Measurements from ENCODE around the gene AMOTL2.

AMOTL2 gene

DNA sequence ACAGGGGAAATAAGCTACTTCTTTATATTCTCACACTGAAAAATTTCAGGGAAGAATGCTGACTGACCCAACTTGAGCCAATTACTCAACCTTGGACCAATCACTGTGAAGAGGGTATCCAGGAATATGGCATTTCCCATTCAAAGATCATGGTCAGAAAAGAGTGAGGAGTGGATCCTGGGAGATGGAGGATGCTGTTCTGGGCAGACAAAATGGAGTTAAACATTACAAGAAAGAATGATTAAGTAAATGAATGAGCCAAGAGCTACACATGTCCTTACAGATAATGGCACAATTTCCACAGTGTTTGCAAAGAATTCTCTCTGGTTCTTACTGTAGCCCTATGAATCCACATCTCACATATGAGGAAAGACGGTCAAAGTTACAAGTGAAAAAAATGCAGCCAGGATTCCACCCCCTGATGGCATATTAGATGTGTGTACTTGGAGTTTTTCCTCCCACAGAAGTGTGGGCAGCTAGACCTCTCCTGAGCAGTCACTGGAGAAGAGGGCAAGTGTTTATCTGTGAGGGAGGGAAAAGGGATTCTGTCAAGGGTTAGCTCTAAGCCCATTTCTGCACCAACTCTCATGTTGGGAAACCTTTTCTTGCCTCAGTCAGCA lies 33.8 kb downstream of the AMOTL2 start:
- no peaks in the 10 kb centered on the region for H3K9me3 Mint-ChIP-seq
- H3K27ac Mint-ChIP-seq: no peak overlapping the region
- no peak overlapping the region for H3K4me3 Mint-ChIP-seq
- no peaks in the 10 kb centered on the region for H3K27me3 Mint-ChIP-seq
- no peak for DNase-seq
- no peaks in the 10 kb centered on the region for H3K4me1 Mint-ChIP-seq
- no peak for ATAC-seq

DNA sequence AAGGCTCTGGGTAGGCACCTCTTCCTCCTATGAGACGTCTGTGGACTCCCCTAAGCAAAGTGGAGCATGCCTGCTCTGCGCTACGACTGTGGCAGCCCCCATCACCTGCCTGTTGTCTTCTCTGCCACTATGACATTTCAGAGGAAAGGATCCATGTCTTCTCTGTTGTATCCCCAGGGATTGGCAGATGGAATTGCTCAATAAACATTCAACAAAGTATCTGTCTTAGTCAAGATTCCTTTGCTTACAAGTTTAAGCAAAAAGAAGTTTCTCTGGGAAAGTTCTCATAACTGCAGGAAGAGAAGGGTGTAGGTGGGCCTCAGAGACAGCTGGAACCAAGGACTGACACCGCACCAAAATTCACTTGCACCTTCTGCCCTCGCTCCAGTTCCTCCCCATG lies 34.3 kb downstream of the AMOTL2 start:
- H3K4me3 Mint-ChIP-seq: no peak overlapping the region
- no peaks in the 10 kb centered on the region for H3K27me3 Mint-ChIP-seq
- H3K4me1 Mint-ChIP-seq: no peaks in the 10 kb centered on the region
- no peak for DNase-seq
- H3K9me3 Mint-ChIP-seq: no peaks in the 10 kb centered on the region
- H3K27ac Mint-ChIP-seq: no peak overlapping the region
- no peak for ATAC-seq

DNA sequence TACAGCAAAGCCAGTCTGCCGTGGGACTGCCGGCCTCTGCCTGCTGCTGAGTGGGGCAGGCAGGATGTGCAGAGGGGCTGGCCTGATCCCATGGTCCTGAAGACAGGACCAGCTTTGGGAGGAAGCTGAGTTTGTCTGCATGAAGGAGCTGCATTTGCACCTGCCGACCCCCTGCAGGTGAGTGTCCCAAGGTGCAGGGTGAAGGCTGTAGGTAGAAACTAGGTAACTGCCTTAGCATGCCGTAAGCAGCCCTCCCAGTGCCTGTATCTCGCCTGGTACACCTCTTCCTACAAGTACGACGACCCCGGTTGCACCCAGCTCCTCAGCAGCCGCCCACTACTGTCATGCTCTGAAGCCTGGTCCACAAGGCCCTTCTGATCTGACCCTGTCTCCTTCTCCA lies 34.9 kb downstream of the AMOTL2 start:
- no peak for ATAC-seq
- Mint-ChIP-seq H3K27me3 (no peaks in the 10 kb centered on the region), H3K27ac (no peak overlapping the region), H3K4me1 (no peaks in the 10 kb centered on the region), H3K9me3 (no peaks in the 10 kb centered on the region), H3K4me3 (no peak overlapping the region)
- DNase-seq: no peak

DNA sequence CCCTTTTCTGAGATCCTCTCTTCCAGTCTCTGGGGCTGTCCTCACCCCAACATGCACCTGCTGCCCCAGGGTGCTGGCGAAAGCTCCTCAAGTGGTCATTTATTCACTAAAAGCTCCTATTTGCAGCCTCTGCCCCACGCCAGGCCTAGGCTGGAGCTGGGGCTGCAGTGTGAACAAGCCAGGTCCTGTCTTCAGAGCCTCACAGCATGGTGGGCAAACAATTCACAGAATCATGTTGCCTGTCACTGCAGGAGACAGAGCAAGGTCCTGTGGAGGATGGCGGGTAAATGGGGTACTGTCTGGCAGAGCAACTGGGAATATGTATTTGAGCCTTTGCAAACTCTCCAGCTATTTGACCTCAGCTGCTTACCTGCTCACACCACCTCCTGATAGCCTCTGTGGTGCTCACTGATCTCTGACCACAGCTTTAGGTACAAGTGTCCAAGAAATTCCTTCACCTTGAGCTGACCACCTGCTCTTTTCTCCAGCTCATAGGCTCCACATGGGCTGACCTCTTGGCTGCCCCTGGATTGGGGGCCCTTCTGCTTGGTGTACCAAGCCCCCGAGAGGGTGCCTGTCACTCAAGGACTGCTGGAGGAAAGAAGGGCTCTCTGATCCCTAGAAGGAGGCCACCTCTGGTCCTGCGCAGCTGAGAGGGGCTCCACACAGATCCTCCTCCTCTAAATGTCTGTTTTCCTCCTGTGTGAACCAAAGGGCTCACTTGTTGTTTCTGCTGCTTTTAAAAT lies 35.6 kb downstream of the AMOTL2 start:
- ATAC-seq (peak; percentile 27), DNase-seq (no peak)
- Mint-ChIP-seq H3K4me3 (no peak overlapping the region), H3K9me3 (no peaks in the 10 kb centered on the region), H3K27ac (no peak overlapping the region), H3K4me1 (no peaks in the 10 kb centered on the region), H3K27me3 (no peaks in the 10 kb centered on the region)

DNA sequence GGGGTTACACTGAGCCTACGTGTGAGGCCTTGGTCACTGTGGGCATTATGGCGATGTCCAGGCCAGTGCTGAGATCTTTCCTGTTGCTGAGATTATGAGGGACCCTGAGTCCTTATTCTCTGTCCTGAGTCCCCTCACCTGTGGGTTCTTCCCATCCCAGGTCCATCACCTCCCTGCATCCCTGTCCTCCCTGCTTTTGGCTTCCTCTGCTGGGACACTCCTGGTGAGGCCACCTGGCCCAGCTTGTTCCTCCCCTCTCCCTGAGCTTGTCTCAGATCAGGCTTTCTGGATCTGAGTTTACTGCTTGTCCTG lies 36.1 kb downstream of the AMOTL2 start:
- ATAC-seq (peak; percentile 28), DNase-seq (no peak)
- no peak overlapping the region for H3K27ac Mint-ChIP-seq
- H3K27me3 Mint-ChIP-seq: no peaks in the 10 kb centered on the region
- H3K4me1 Mint-ChIP-seq: no peaks in the 10 kb centered on the region
- H3K9me3 Mint-ChIP-seq: no peaks in the 10 kb centered on the region
- no peak overlapping the region for H3K4me3 Mint-ChIP-seq

DNA sequence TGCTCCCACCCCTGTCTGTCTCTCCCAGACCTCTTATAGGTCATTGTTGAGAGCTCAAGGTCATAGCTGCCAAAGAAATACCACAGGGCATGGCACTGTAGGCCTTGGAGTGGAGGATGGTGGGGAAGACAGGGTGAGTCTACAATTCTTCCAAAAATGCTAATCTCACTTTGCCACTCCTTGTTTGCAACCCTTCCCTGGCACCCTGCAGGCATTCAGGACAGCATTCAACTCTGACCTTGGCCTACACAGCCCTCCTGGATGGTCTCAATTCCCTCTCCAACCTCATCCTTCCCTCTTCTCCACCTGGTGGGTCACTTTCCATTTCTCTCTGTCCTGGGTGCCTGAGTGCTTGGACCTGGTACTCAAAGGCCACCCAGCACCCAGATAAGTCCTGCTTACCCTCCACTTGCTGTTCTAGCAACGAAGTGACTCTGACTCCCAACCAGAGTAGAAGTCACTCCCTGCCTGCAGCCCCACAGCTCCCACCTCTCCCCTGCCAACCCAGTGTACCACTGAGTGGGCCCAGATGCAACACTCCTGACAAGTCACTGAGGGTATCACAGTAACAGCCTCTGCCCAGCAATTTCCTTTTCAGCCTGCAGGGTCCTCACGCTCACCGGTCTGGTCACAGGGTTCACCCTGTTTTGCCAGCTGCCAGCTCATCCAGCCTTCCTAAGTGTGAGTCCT lies 36.6 kb downstream of the AMOTL2 start:
- Mint-ChIP-seq H3K27ac (no peak overlapping the region), H3K4me3 (no peak overlapping the region), H3K9me3 (no peaks in the 10 kb centered on the region), H3K4me1 (no peaks in the 10 kb centered on the region), H3K27me3 (no peaks in the 10 kb centered on the region)
- ATAC-seq: peak; percentile 22
- no peak for DNase-seq

DNA sequence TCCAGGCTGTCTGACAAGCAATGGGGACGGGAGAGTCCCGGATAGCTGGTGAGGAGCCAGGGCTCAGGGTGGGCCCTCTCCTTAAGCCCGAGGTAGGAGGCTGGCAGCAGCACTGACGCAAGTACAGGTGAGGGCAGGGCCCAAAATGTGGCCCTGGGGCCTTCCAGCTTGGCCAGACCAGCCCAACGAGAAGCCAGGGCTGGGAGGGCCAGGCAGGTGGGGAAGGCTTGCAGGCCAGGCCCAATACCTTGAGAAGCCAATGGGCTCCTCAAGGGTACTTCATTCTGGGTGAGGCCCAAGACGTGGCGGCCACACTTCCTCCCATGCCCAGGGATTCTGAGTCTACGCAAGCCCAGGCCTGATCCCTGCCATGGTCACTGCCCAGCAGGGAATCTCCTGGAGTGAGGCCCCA lies 37.2 kb downstream of the AMOTL2 start:
- Mint-ChIP-seq H3K4me3 (no peak overlapping the region), H3K4me1 (no peaks in the 10 kb centered on the region), H3K27ac (no peak overlapping the region), H3K9me3 (no peaks in the 10 kb centered on the region), H3K27me3 (no peaks in the 10 kb centered on the region)
- DNase-seq (no peak), ATAC-seq (peak; percentile 22)

DNA sequence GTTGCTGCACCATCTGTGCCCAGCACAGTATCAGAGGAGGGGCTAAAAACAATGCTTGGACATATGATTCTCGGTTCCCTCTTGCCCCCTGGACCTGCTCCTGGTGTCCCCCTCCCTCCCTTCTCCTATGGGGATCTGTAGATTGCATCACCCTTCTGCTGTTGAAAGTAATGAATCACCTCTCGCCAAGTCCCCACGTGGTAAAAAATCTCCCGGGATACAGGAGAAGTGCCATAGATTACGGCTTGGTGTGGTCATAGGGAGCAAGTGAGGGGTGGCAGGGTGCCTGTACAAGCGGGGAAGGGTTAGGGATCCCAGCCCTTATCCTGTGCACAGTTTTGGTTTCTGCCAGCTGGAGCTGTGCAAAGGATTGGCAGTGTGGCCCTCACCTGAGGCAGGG lies 37.7 kb downstream of the AMOTL2 start:
- no peak for DNase-seq
- Mint-ChIP-seq H3K9me3 (no peaks in the 10 kb centered on the region), H3K27ac (no peak overlapping the region), H3K4me1 (no peaks in the 10 kb centered on the region), H3K4me3 (no peak overlapping the region), H3K27me3 (no peaks in the 10 kb centered on the region)
- ATAC-seq: no peak

DNA sequence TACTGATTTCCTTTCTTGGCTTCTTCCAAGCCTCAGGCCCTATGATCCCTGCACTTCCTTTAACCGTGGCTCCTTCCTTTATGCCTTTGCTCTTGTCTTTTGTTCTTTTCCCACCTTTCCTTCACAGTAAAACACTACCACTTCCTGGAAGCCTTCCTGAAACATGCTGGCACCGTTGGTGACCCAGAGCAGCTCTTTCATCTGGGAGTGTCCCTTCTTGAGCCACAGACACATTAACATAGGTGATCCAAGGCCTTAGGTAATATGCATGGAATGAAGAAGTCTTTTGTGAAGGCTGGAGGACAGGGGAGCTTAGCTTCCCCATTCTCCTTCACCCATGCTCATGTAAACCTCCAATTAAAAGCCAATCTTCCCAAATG lies 39.4 kb downstream of the AMOTL2 start:
- no peaks in the 10 kb centered on the region for H3K4me1 Mint-ChIP-seq
- no peaks in the 10 kb centered on the region for H3K9me3 Mint-ChIP-seq
- no peak for DNase-seq
- no peaks in the 10 kb centered on the region for H3K27me3 Mint-ChIP-seq
- H3K4me3 Mint-ChIP-seq: no peak overlapping the region
- no peak overlapping the region for H3K27ac Mint-ChIP-seq
- no peak for ATAC-seq

DNA sequence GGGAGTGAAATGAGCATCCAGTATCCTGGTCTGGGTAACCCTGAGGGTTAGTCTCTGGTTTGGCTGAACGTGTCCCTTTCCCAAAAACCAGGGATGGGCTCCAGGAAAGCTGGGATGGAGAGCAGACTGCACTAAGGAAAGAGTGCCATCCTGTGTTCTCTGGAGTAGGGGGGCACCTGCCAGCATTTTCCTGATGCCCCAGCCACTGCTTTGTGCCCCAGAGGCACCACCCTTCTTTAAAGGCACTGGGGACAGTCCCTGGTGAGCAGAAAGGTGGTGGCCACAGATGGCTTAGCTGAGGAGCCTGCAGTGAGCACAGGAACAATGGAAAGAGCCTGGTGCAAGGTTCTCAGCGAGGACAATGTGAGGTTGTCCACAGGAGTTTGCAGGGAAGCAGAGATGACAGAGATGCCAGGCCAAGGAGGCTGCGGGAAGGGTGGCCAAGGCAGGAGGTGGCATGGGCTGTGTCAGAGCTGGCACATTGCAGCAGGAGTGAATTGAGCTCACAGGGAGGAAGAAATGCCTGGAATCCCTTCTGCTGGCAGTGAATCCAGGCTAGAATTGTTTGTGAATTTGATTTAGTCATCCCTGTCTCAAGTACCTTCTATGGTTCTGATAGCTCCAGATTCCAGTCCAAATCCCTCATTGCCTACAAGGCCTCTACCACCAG lies 39.9 kb downstream of the AMOTL2 start:
- no peaks in the 10 kb centered on the region for H3K9me3 Mint-ChIP-seq
- ATAC-seq (no peak), DNase-seq (no peak)
- H3K4me1 Mint-ChIP-seq: no peaks in the 10 kb centered on the region
- H3K27me3 Mint-ChIP-seq: no peaks in the 10 kb centered on the region
- no peak overlapping the region for H3K4me3 Mint-ChIP-seq
- H3K27ac Mint-ChIP-seq: no peak overlapping the region

DNA sequence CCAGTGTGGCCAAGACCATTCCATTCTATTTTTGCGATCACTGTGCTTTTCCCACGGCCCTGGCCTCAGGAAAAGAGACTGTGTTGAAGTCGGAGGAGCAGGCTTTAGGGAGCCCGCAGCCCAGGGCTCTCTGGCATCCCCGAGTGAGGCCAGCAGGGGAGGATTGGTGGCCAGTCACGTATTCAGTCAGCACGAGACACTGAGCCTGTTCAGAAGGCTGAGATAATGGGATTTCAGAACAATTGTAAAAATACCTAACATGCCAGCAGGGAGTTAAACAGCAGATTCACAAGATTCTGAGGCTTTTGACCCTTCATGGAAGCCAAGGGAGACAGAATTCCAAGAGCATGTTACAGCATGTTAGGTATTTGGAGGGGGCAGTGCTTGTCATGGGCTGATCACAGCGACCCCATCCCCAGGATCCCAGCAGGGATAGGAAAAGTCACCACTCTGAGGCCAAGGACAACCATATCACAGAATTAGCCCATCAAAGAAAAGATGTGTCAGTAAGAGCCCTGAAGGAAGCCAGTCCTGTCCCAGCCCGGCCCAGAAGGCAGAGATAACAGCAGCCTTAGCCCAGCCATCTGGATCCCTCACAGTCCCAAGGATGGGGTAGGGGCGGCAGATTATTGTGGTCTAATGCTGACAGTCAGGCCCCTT lies 40.6 kb downstream of the AMOTL2 start:
- Mint-ChIP-seq H3K27me3 (no peaks in the 10 kb centered on the region), H3K4me1 (no peaks in the 10 kb centered on the region), H3K9me3 (no peaks in the 10 kb centered on the region), H3K4me3 (no peak overlapping the region), H3K27ac (peak overlapping the region in 1 of 2 donors; percentile 49)
- DNase-seq (no peak), ATAC-seq (no peak)

DNA sequence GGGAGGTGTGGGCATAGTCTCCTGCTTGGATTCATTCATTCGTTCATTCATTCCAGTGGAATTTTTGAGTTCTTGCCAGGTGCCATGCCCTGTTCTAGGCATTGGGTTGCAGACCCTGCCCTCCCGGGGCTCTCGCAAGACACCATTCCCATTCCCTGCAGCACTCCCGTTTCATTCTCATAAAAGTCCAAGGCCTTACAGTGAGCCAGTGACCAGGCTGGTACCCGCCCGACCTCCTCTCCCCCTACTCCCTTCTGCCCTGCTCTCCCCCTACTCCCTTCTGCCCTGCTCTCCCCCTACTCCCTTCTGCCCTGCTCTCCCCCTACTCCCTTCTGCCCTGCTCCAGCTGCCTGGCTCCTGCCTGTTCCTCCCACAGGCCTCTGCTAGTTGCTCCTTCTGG lies 41.9 kb downstream of the AMOTL2 start:
- H3K9me3 Mint-ChIP-seq: no peaks in the 10 kb centered on the region
- no peaks in the 10 kb centered on the region for H3K4me1 Mint-ChIP-seq
- H3K27ac Mint-ChIP-seq: no peak overlapping the region
- no peaks in the 10 kb centered on the region for H3K27me3 Mint-ChIP-seq
- DNase-seq: no peak
- no peak for ATAC-seq
- no peak overlapping the region for H3K4me3 Mint-ChIP-seq

DNA sequence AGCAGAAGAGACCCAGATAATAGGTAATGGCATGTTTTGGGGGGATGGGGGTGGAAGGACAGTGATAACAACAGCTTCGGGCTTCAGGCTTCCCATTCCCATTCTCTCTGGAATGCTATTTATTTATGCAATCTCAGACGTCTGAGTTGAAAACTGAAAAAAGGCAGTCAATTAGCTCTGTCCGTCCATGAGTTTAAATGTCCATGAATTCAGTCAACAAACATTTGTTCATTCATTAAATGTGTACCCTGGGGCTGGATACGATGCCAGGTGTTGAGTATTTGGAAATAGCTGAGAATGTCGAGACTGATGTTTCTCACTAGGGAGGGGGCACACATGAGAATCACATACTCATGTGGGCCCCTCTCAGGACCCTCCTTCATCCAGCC lies 42.4 kb downstream of the AMOTL2 start:
- Mint-ChIP-seq H3K27ac (no peak overlapping the region), H3K4me3 (no peak overlapping the region), H3K9me3 (no peaks in the 10 kb centered on the region), H3K27me3 (no peaks in the 10 kb centered on the region), H3K4me1 (no peaks in the 10 kb centered on the region)
- no peak for DNase-seq
- no peak for ATAC-seq

DNA sequence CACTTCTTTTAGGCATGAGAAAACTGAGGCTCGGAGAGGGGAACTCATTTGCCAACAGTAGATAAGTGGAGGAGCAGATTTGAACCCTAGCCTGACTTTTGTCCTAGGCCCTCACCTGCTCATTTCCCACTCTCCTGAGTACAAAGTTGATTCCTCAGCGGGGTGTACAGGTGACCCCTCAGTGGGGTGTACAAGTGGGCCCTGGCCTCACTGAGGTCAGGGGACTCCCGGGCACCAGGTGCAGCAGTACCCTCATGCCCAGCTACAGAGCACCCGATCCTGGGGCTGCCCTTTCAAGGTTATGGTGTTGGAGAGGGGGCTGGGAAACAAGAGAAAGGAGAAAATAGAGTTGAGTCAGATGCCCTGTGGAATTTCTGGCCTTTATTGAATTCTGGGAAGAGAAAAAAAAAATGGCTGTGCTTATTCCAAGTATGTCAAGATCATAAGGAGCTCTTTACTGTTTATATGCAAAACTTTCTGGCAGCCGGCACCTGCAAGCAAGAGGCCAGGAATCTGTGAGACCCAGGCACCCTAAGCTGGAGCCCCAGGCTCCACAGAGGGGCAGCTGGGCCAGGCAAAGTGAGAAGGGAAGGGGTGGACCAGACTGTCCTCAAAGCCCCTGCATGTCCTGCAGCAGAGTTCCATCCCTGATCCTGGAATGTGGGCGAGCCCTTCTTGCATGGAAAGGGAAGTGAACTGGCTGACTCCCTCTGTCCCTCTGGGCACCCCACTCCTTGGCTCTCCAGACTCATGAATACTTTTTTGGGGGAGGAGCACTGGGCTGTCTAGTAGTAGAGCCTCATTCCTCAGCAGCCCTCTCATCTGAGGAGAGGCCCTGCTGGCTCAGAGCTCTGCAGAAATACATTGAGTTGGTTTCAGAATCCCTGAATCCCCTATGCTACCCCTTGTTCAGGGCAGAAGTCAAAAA lies 43.1 kb downstream of the AMOTL2 start:
- ATAC-seq: peak; percentile 40
- Mint-ChIP-seq H3K4me1 (no peaks in the 10 kb centered on the region), H3K4me3 (no peak overlapping the region), H3K9me3 (no peaks in the 10 kb centered on the region), H3K27me3 (peaks cover under 1% of the 10 kb centered on the region), H3K27ac (no peak overlapping the region)
- DNase-seq: no peak

DNA sequence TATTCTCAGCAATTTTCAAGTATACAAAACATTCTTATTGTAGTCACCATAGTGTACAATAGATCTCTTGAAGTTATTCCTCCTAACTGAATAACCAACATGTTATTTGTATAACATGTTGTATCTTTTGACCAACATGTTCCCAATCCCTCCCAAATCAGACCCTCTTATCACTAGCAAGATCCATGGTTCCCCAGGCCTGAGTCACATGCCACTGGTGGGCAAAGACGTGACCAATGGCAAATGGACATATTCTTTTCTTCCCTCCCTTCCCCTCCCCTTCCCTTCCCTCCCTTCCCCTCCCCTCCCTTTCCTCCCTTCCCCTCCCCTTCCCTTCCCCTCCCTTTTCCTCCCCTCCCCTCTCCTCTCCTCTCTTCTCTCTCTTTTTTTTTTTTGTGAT lies 45.4 kb downstream of the AMOTL2 start:
- Mint-ChIP-seq H3K27me3 (peaks cover 12% of the 10 kb centered on the region), H3K27ac (no peak overlapping the region), H3K4me3 (no peak overlapping the region), H3K9me3 (no peaks in the 10 kb centered on the region), H3K4me1 (no peaks in the 10 kb centered on the region)
- ATAC-seq (no peak), DNase-seq (no peak)
